A172 (cell line): ENCODE data around the gene HYAL3. TPM values are rescaled to one million over a fixed set of nuclear protein-coding genes. Genes with fewer than 3 reads are reported as not detected.
"Not testable (repeated sequence)": the region's sequence is repeated elsewhere in the genome, so short reads cannot be mapped to it uniquely, and the experiment has no call there.

Experiments
- DNase-seq: peaks from one replicate; pipeline ENCODE4 v3.0.0-alpha.2; 2015; ENCODE audit warnings: low spot score
- total RNA-seq: library from RNA; depleted of rRNA; stranded (reverse); fragments of >200 nt; shearing (Covaris generic); gene quantifications from 2 replicates; pipeline ENCODE4 v1.2.3, GENCODE V29; 2014

HYAL3 gene
- total RNA-seq, 1 experiment from 2014 or later = 7.5 TPM

DNA sequence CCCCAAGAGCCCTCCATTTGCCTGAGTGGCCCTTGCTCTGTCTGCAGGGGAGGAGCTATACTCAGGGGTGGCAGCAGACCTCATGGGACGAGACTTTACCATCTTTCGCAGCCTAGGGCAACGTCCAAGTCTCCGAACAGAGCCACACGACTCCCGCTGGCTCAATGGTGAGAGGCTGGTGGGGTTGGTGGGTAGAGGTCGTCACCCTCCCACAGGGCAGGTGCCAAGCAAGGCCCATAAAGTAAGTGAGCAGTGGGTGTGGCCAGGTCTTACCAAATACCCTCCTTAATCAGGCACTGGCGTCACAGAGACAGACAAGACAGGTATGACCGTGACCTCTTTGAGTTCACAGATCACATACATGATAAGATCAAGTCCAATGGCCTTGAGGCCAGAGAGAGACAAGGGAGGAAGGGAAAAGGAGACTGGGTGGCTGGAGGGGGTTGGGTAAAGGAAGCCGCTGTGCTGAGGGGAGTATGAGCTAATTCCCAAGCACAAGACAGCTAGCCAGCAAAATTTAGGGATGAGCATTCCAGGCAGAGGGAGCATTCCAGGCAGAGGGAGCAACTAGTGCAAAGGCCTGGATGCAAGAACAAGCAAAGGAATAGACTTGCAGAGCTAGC, 27.8 kb downstream of the HYAL3 start:
- DNase-seq = no peak

DNA sequence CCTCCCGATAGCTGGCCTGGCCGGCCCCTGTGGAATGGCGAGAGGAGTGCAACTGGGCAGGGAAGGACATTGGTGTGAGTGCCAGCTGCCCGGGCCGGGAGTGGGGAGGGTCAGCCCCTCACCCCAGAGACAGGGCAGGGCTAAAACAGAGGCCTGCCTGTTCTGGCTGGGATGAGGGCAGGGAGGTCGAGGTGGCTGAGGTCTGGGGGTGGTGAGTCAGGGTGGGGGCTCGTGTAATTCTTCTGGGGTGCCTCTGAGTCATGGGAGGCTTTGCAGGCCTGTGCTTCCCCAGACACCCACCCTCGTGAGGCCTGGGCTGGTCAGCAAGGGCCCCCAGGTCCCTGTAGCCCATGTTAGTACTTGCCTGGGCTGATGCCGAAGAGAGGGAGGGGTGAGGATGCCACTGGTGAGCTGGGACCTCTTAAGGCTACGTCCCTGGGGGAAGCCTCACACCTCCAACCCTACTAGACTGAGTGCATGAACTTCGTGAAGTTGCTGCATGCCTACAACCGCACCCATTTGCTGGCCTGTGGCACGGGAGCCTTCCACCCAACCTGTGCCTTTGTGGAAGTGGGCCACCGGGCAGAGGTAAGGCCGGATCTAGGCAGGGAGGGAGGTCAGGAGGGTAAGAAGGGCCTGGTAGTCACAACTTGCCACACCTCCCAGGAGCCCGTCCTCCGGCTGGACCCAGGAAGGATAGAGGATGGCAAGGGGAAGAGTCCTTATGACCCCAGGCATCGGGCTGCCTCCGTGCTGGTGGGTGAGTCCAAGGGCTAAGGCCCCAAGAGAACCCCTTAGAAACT, 28.6 kb downstream of the HYAL3 start:
- DNase-seq = no peak

GRCh38 chr3:50269977-50270413, 29.2 kb downstream of the HYAL3 start:
- peak; percentile 62 for DNase-seq

DNA sequence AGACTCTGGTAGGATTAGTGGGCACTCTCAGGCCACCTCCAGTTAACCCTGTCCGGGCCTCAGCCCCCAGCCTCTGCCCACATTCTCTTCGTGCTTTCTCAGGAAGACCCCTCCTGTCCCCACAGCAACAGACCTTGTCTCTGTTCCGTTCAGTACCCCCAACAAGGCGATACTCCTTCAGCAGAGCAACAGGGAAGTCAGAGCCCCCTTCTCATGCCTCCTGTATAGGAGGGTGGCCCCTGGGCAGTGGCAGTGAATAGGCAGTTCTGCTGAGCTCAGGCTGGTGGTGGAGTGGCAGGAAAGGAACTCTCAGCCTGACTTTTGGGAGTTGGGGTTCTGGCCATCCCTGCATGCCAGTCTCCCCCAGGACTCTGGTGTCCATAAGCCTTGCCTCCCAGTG, 29.7 kb downstream of the HYAL3 start:
- no peak for DNase-seq

- peak; percentile 82 for DNase-seq
Observed at GRCh38 chr3:50268703-50269451, 30.3 kb downstream of the HYAL3 start, which contains the start of gene SEMA3B. SEMA3B (plus strand) TSS chr3:50269147; CDS start chr3:50269241, 94 bp downstream.

DNA sequence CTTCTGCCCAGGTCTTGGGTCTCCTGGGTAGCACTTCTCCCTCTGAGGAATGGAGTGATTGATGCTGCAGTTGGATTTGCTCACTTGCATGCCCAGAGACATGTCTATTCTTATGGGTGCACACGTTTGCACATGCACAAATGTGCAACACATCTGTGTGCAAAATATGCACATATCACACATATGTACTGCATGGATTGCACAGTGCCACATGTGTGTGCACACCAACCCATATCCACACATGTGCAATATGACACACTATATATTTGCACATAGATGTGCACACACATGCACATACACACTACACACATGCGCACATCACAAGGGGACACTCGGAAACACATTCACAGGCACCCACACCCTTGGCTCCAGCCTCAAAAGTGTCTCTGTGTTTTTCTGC, 30.9 kb downstream of the HYAL3 start:
- DNase-seq = no peak

DNA sequence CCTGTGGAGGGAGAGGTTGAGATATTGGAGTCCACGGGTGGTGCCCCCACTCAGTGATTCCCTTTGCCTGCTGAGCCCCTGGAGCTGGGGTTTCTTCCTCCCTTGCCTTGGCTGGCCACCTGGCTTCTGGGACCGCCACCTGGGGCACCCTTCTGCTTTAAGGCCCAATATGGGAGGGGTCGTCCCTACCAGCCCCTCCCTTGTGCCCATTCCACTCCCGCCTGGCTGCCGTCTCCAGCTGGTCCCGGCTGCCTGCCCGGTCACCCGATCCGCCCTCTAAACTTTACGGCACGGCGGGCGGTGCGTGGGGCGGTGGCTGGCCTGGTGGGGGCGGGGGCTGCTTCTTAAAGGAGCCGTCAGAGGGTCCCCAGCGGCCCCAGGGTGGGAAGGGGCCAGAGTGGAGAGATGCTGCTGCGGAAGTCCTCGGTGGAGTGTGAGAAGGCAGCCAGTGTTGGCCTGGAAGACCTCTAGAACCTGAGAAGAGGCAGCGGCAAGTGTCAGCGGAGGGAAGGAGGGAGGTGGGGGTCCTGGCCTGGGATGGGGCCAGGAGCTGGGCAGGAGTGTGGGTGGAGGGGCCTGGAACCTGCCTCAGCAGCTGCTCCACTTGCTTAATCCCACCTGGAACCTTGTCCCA, 31.8 kb downstream of the HYAL3 start:
- DNase-seq = no peak

DNA sequence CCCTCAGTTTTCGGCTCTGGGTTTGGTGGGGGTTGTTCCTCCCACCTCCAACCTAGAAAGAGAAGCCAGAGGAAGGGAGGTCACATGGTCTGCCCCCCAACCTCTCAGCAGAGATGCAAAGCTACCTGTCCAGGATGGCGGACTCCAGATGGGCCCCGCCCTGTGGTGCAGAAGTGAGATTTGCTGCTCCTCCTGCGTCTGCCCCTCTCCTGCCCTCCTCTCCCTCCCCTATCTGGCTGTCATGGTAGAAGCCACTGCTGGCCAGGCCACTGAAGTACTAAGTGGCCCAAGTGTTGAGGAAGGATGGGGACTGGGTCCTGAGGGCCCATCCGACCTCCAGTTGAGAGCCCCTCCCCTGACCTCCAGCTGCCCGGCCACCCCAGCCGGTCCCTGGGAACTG, 32.4 kb downstream of the HYAL3 start:
- no peak for DNase-seq

DNA sequence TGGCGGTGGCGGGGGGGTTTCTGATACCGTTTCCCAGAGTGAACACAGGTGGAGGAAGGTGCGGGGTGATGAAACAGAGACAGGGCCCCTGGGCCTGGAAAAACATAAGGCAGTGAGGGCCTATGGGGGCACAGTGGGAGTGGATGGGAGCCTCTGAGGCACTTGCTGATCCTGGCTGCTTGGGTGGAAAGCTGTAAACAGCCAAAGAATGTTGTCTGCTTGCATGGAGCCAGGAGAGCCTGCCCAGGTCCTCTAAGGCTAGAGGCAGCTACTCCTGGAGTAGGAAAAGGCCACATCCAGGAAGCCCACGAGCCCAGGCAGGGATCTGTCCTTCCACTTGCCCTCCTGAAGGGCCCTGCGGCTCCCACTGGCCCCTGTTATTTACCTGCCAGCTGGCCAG, 33.2 kb downstream of the HYAL3 start:
- DNase-seq = no peak

DNA sequence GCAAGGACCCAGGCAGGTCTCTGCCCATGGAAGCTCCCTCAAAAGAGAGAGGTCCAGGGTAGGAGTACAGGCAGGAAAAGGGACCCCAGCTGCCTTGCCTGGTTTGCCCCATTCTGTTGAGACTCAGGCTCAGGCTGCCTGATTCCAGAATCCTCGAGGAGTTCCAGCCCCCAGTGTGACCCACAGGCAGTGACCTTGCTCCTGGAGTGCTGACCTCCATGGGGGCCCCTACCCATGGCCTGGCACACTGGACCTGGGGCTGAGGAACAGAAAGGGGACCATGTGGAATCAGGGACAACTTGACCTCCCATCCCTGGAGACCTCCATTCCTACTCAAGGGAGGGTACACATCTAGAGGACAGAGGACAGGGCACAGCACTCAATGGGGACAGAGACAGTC, 33.6 kb downstream of the HYAL3 start:
- DNase-seq = no peak

DNA sequence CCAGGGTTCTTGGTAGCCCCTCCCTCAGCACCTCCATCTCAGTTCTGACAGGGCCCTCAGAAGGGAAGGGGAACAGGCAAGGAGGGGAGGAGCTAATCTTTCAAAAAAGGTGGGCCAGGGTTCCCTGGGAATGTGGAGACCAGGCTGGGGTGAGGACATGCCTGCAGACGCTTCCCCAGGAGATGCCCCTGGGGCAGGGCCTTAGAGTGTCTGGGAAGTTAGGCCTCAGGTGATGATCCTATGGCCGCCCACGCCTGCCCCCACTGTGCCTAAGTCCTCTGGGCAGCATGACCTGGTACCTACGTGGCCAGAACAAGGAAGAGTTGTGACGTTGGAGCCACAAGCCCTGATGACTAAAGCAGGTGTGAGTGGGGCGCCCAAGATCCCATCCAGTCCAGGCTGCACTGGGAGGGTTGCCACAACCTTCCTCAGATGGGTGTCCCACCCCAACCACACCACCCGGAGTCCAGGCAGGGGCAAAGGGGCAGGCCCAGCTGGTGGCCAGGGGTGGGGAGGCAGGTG, 34.2 kb downstream of the HYAL3 start:
- peak; percentile 73 for DNase-seq

GRCh38 chr3:50264383-50264963, 34.7 kb downstream of the HYAL3 start:
- peak; percentile 96 for DNase-seq

DNA sequence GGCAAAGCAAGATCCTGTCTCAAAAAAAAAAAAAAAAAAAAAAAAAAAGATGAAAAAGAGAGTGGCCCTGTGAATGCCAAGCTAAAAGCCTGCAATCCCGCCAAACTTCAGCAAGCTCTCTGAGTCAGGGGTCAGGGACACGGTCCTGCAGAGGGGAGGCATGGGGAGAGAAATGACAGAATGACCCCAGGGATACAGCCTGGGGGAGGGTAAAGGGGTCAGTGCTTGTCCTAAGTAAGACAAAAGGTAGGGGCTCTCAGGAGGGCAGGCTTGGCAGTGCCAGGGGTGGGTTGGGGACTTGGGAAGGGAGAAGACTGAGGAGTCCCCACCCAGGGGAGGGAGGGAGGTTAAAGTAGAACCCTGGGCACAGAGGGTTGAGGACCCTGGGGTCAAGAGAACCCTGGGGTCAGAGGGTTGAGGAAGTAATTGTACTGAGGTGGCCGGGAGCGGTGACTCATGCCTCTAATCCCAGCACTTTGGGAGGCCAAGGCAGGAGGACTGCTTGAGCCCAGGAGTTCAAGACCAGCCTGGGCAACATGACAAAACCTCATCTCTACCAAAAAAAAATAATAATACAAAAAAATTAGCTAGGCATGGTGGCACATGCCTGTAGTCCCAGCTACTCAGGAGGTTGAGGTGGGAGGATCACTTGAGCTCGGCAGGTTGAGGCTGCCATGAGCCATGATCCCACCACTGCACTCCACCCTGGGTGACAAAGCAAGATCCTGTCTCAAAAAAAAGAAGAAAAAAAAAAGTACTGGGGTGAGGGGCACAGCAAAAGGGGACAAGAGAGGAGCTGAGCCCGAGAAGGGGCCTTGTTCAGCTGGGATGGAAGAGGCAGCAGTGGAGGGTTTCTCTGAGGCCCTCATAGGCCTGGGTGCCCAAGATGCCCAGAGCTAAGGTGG, 35.5 kb downstream of the HYAL3 start:
- DNase-seq = no peak

DNA sequence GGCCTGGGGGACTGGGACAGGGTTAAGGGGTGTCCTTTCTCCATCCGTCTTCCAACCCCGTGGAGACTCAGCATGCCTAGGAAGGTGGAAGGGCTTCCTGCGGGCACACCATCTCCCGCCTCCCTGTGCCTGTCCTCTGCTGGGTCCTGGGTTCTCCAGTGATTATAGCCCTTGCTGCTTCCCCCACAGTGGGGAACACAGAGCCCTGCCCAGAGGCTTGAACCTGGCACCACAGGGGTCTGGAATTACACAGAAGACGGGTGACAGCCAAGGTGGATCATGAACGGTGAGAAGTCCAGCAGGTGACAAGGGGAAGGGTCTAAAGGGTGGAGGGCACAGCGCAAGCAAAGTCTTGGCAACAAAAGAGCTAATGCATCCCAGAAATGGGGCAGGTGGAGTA, 36.4 kb downstream of the HYAL3 start:
- no peak for DNase-seq

DNA sequence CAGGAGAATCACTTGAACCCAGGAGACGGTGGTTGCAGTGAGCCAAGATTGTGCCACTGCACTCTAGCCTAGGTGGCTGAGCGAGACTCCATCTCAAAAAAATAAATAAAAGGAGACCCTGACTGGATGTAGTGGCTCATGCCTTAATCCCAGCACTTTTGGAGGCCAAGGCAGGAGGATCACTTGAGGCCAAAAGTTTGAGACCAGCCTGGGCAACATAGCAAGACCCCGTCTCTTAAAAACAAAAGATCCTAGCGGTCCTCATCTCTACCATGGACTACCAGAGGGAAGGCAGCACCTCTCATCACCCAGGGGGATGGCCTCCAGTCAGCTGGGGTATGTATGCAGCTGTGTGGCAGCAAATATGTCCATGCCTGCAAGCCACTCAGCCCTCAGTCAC, 37.0 kb downstream of the HYAL3 start:
- not testable (repeated sequence) for DNase-seq

GRCh38 chr3:50261505-50261904, 37.7 kb downstream of the HYAL3 start:
- no peak for DNase-seq

DNA sequence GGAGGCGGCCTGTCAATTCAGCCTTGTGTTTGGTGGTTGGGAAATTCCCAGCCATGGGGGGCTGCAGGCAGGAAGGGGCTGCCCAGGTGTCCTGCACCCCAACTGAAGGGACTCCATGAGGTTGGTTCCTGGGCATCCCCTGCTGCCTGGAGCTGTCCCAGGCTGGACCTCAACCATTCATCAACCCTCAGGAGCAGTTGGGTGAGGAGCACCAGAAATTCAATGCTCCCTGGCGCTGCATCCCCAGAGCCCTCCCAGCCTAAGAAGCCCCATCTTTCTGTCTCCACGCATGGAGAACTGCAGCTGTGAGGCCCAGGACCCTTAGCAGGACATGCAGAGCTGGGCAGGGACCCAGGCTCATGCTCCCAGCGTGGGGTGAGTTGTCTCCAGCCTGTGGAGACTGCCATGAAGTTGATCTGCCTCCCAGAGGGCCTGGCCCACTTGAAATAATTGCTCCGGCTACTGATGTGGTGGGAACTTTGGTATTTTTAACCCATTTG, 38.2 kb downstream of the HYAL3 start:
- no peak for DNase-seq

- DNase-seq = peak; percentile 84
Observed at GRCh38 chr3:50260027-50260941, 38.9 kb downstream of the HYAL3 start.

- no peak for DNase-seq
Observed at GRCh38 chr3:50259432-50260026, 39.7 kb downstream of the HYAL3 start.
